Cardiac septum (tissue), 1 donor: ENCODE data around the gene CSF3R. TPM values are rescaled to one million over a fixed set of nuclear protein-coding genes. Genes with fewer than 3 reads are reported as not detected.

ENCODE experiments used
- DNase-seq: peaks from one replicate; pipeline ENCODE4 v3.0.0-alpha.2; 2020; ENCODE audit warnings: low spot score
- intact Hi-C: fragments of 100-400 bp; cut with DNase I; formaldehyde crosslinking; loops from one replicate; pipeline ENCODE4 v1.14.0; 2022
- long read RNA-seq: library from polyadenylated mRNA; unstranded; transcript quantifications from one replicate; pipeline ENCODE4 v2.0.0, GENCODE V29; 2021
- total RNA-seq: library from RNA; stranded (reverse); fragmentation: NEBNext Ultra II Directional; extraction: Animal tissue kit (Norgen Biotek cat#: 25700); gene quantifications from one replicate; pipeline ENCODE4 v1.2.1, GENCODE V29; 2021
- donor health status: DM: no; HTN: no; CAD: no.

Gene CSF3R
- total RNA-seq, result 11.8 TPM
- long read RNA-seq, partial matches to known transcripts, result 2 of 4 reads
- long read RNA-seq, other reads (novel, unspliced or antisense), result 1 of 4 reads

- peak; percentile 90 for DNase-seq
- intact Hi-C loops, result no loop called here
These were observed at the start of gene CSF3R for GRCh38 chr1:36482724-36483388. CSF3R (minus strand) TSS chr1:36482913; CDS start chr1:36479496, 3,417 bp downstream.

DNA sequence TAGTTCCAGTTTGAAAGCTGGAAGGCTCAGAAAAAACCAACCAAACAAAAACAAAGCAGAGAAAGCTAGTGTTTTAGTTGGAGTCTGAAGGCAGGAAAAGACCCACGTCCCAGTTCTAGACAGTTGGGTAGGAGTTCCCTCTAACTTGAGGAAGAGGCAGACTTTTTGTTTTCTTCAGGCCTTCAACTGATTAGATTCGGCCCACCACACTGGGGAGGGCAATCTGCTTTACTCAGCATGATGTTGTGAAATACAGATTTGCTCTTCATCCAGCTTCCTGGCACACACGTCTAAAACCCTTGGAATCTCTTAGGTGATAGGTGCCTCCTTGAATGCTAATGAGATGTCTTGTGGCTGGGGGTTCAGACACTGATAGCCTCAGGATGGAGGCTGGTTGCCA, 49.1 kb upstream of the CSF3R start:
- intact Hi-C loops, result no loop called here
- peak; percentile 17 for DNase-seq

- intact Hi-C loops, result no loop called here
- peak; percentile 14 for DNase-seq
These were observed 48.1 kb upstream of the CSF3R start for GRCh38 chr1:36530791-36531190.

GRCh38 chr1:36530261-36530660, 47.5 kb upstream of the CSF3R start:
- no peak for DNase-seq
- intact Hi-C loops, result no loop called here

- intact Hi-C loops, result no loop called here
These were observed 47.1 kb upstream of the CSF3R start for GRCh38 chr1:36529769-36530260.

GRCh38 chr1:36528361-36529349, 45.9 kb upstream of the CSF3R start:
- intact Hi-C loops, result no loop called here
- peak; percentile 47 for DNase-seq

More at GRCh38 chr1:36529769-36530260, 47.1 kb upstream of the CSF3R start:
- peak; percentile 6 for DNase-seq

GRCh38 chr1:36525166-36525565, 42.5 kb upstream of the CSF3R start:
- intact Hi-C loops, result no loop called here
- peak; percentile 55 for DNase-seq

- no peak for DNase-seq
- intact Hi-C loops, result no loop called here
These were observed 41.8 kb upstream of the CSF3R start for GRCh38 chr1:36524359-36525062.

- intact Hi-C loops, result no loop called here
- no peak for DNase-seq
These were observed 41.1 kb upstream of the CSF3R start for GRCh38 chr1:36523850-36524249.

DNA sequence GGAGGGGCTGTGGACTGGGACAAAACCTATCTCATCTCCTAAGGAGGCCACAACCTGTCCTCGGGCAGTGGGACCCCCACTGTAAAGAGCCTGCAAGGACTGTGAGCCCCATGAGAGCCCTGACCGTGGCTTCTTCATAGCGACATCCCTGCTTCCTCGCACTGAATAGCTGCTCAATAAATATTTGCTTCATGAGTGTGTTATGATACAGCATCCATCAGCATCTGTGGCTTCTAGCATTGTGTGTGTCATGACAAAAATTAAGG, 40.5 kb upstream of the CSF3R start:
- intact Hi-C loops, result no loop called here
- no peak for DNase-seq

DNA sequence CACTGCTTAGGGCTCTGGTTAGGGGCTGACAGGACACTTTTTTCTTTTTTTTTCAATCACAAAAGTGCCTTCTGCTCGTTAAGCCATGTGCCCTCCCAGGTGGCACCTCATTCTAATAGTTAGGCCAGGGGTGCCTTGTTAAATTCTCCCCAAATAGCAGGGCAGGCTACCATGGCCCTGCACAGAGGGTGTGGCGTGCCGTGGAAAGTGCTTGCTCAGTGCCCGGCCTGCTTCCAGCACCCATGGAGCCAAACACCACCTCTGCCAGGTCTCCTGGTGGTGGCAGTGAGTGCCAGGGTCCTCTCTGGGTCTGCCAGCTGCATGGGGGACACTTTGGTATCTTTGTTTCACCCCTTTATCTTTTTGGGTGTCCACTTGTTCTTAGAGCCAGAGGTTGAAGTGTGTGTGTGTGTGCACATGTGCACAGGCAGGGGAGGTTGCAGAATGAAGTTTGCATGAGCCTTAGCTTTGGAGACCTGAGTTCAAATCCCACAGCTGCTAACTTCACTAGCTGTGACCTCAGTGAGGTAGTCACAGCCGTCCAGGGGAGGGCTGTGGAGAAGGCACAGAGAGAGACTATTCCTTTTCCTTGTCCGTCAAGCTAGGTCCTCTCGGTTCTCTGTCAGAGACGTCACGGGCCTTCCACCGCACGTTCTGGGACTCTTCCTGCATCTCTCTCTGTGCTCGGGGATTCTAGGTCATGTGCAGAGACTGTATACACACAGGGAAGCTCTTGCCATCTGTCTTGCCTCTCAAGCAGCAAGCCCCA, 39.9 kb upstream of the CSF3R start:
- intact Hi-C loops, result no loop called here
- DNase-seq, result peak; percentile 54

GRCh38 chr1:36522021-36522420, 39.3 kb upstream of the CSF3R start:
- intact Hi-C loops, result no loop called here
- DNase-seq, result no peak

GRCh38 chr1:36520771-36521420, 38.2 kb upstream of the CSF3R start:
- peak; percentile 73 for DNase-seq
- intact Hi-C loops, result no loop called here

DNA sequence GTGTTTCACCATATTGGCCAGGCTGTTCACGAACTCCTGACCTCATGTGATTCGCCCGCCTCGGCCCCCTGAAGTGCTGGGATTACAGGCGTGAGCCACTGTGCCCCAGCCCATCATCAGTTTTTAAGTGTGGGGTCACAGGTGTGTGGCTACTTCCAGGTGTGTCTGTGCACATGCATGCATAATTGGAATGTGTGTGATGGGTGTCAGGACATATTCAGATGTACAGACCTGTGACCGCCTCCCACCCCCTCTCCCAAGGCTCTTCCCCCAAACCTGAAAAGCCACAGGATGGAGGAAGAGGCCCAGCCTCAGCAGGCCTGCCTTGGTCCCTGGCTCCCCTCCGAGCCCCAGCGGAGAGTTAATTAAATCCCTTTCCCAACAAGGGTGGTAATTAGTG, 37.3 kb upstream of the CSF3R start:
- intact Hi-C loops, result no loop called here
- peak; percentile 17 for DNase-seq

- intact Hi-C loops, result loop anchor here (10.0 kb wide), 1 partner anchor 918 kb away; no protein-coding TSS in a partner anchor
- no peak for DNase-seq
These were observed 34.5 kb upstream of the CSF3R start for GRCh38 chr1:36517011-36517771.

DNA sequence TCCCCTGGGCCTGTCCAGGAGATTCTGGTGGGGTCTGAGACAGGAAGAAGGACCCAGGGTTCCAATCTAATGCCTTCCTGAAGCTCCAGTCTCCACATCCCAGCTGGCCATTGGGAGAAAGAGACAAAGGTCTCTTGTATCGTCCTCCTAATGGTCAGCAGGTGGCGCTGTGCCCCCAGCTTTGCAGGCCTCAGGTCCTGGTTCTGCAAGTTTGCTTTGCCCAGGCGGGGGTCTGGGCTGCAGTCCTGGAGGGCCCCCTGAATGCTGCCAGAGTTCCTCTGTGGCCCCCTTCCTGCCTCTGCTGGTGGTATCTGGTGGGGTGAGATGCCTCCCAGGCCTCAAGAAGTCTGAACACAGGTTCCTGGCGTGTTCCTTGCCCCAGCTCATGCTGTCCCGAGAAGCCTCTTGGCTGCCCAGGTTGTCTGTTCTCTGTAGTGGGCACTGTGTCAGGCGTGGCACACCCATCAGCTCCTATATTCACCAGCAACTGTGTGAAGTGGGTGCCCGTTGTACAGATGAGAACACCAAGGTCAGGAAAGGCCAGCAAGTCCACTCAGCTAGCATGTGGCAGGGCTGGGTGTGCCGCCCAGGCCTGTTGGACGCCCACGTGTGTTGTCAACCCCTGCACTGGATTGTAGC, 33.8 kb upstream of the CSF3R start:
- peak; percentile 87 for DNase-seq
- intact Hi-C loops, result loop anchor here (10.0 kb wide), 1 partner anchor 918 kb away; no protein-coding TSS in a partner anchor
